ENCODE measurements around the gene SMIM36.
"Not testable (repeated sequence)": the region's sequence is repeated elsewhere in the genome, so short reads cannot be mapped to it uniquely, and the experiment has no call there.

The SMIM36 gene

GRCh38 chr17:55436224-55437158, 74.8 kb downstream of the SMIM36 start:
- no peak for DNase-seq (ENCODE audit: extremely low read depth in 1 of 2, low read depth in 1 of 2)

GRCh38 chr17:55435408-55435807, 75.8 kb downstream of the SMIM36 start:
- no peak for DNase-seq (ENCODE audit: extremely low read depth in 1 of 2, low read depth in 1 of 2)

GRCh38 chr17:55434721-55435120, 76.5 kb downstream of the SMIM36 start:
- DNase-seq (ENCODE audit: extremely low read depth in 1 of 2, low read depth in 1 of 2), result no peak

- no peak for DNase-seq (ENCODE audit: extremely low read depth in 1 of 2, low read depth in 1 of 2)
Observed at GRCh38 chr17:55433629-55434422, 77.4 kb downstream of the SMIM36 start.

DNA sequence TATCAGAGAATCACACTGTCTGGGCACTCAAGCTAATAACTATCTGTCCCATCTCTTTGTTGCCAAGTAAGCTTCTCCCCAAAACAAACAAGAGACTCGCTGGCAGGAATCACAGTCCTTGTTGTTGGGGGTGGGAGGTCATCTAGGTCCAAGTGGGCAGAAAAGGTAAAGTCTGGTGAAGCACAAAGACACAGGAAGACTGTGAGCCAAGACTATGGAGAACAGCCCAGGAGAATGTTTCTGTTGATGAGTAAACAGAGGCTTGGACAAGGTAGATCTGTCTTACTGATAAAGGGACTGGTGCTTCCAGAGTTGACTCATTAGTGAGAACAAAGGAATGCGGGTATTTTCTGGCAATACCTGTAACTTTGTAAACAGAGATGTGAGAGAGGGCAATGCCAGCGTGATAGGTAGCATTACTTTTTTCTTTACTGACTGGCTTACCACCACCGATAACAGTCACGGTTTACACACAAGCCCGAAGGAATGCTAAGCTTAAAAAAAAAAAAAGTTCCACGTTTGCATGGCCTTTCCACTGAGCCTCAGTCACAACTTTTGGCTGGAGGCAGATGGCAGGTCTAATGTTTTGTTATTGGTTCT, 78.1 kb downstream of the SMIM36 start:
- no peak for DNase-seq (ENCODE audit: extremely low read depth in 1 of 2, low read depth in 1 of 2)

GRCh38 chr17:55432358-55433028, 78.8 kb downstream of the SMIM36 start:
- no peak for DNase-seq (ENCODE audit: extremely low read depth in 1 of 2, low read depth in 1 of 2)

GRCh38 chr17:55431914-55432313, 79.3 kb downstream of the SMIM36 start:
- not testable (repeated sequence) for DNase-seq (ENCODE audit: extremely low read depth in 1 of 2, low read depth in 1 of 2)

- no peak for DNase-seq (ENCODE audit: extremely low read depth in 1 of 2, low read depth in 1 of 2)
Observed at GRCh38 chr17:55430541-55431288, 80.5 kb downstream of the SMIM36 start.

GRCh38 chr17:55427587-55427882, 83.7 kb downstream of the SMIM36 start:
- no peak for DNase-seq (ENCODE audit: extremely low read depth in 1 of 2, low read depth in 1 of 2)

- DNase-seq (ENCODE audit: extremely low read depth in 1 of 2, low read depth in 1 of 2), result no peak
Observed at GRCh38 chr17:55426851-55427586, 84.2 kb downstream of the SMIM36 start.

DNA sequence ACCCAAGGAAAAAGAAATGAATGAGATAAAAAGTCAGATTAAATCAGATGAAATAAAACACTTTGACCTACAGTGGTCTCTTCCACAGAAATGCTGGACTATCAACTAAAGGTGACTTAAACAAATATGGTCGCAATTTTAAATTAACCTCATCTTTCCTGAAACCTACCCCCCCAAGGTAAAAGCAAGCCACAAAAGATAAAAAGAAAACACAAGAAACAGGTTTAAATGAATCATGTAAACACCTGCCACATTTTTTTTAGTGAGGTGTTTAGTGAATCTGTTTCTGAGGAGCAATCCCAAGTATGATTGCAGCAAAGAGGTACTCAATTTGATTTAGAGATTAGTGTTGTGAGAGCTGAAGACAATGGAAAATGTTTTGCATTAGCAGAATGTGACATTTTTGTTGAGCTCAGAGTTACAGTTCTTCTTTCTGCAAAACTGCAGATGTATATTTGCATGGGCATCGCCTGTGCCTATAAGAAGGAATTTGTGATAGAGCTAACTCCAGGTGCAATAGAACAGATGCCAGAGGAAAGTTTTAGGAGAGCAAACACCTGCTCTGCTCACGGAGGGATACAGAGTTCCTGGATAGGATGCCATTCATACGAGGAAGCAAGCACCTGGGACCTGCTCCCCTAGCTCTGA, 86.2 kb downstream of the SMIM36 start:
- DNase-seq (ENCODE audit: extremely low read depth in 1 of 2, low read depth in 1 of 2), result no peak

GRCh38 chr17:55423535-55423934, 87.7 kb downstream of the SMIM36 start:
- no peak for DNase-seq (ENCODE audit: extremely low read depth in 1 of 2, low read depth in 1 of 2)

GRCh38 chr17:55422828-55423164, 88.5 kb downstream of the SMIM36 start:
- DNase-seq (ENCODE audit: extremely low read depth in 1 of 2, low read depth in 1 of 2), result not testable (repeated sequence)

DNA sequence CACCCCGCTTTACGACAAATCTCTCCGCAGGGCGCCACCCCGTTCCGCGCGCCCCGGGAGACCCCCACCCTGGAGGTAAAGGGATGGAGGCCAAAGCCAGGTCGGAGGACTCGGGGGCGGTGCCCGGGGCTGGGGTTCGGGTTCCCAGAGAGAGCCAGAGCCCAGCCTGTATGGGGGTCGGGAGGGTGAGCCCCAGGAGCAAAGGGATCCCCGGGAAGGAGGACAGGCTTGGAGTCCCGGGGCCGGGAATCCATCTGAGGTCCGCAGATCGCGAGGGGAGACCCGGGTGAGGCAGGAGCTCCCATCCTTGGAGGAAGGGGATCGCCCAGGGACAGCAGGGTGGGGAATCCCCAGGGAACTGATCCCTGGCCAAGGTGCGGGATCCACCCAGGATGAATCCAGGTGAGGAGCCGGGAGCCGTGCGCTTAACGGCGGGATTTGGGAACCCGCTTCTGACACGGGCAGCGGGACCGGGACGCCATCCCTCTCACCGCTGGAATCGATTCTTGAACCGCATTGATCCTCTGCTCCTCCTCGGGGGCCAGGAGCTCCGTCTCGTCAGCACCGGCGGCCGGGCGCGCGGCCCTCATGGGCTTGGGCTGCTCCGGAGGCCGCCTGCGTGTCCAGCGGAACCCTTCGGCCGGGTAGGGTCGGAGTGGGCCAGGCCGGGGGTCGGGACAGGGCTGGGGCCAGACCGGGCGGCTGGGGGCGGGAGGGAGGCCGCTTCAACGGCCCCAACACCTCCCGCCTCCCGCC, 89.9 kb downstream of the SMIM36 start, which contains the start of gene MMD:
MMD (minus strand) TSS at position 657 of the 756 bp plus-strand sequence; CDS start at position 517, 140 bp downstream.
- DNase-seq (ENCODE audit: extremely low read depth in 1 of 2, low read depth in 1 of 2), result no peak

GRCh38 chr17:55420776-55421178, 90.5 kb downstream of the SMIM36 start:
- peak in 1 of 2 donors; percentile 22 for DNase-seq (ENCODE audit: extremely low read depth in 1 of 2, low read depth in 1 of 2)

- DNase-seq (ENCODE audit: extremely low read depth in 1 of 2, low read depth in 1 of 2), result no peak
Observed at GRCh38 chr17:55420067-55420775, 91.0 kb downstream of the SMIM36 start.

DNA sequence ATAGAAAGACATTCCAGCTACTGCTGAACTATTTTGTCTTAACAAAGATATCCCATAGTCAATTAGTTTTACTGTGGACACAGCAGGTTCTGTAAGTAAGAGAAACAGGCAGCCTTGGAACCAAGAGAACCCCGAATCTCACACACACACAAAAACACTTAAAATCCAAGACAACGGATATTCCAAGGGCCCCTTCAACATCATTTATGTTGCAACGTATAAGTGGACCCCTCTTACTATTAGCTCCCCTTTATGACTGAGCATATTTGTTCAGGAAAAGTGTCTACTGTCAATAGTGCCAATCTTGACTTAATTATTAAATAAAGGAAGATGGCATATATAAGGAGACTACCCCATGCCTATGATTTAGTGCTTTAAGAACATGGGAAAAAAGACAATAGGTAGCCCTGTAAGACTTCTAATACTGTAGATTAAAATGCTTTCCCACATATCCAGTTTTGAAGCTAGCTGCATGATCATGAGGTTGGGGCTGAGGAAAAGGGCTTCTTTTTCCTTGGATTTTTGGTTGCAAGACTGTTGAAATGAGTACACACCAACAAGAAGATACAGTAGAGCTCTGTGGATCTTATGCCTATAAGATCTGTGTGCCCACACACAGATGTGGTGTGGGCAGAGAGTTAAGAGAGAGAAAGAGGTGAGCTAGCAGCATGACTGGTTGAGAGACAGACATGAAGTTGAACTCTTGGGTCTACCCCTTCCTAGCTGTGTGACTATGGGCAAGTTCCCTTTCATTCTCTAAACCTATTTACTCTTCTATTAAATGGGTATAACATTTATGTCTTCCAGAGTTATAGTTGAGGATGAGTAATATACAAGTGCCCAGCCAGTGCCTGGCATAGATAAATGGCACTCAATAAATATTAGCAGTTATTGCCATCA, 92.6 kb downstream of the SMIM36 start:
- no peak for DNase-seq (ENCODE audit: extremely low read depth in 1 of 2, low read depth in 1 of 2)

Measured in activated CD8-positive, alpha-beta memory T cell treated with anti-CD3 and anti-CD28 coated beads for 1 hour (primary cell).